CD4-positive, alpha-beta T cell treated with Interleukin-10 for 1 hour (primary cell): ENCODE data around the gene TP63.
"Not testable (repeated sequence)": the region's sequence is repeated elsewhere in the genome, so short reads cannot be mapped to it uniquely, and the experiment has no call there.

Source experiments
- DNase-seq: peaks from one replicate; pipeline ENCODE4 v3.0.0-alpha.2; 2020

TP63 gene

DNA sequence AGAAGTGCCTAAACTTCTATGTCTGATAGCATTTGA lies at the start of gene TP63:
Gene TP63 (plus strand): TSS at position 17 of the 36 bp plus-strand sequence. CDS start 127 bp downstream, outside the sequence.
- DNase-seq = no peak

DNA sequence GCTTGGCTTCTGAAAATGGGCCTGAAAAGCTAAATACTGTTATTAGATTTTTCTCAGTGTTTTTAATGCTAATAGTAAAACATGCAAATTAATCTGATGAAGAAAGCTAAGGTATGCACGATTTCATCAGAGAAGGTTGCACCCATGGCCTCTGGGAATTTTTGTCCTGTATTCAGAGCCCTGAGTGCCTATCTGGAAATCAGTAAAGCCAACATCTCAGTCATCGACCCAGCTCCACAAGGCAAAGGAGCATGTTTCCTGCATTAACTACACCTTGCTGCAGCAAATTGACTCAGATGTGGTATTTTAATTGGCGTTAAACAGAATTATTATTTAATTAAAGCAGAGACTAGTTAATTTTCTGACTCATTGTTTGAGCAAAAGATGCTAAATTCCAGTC lies 49.0 kb upstream of the TP63 start:
- no peak for DNase-seq

DNA sequence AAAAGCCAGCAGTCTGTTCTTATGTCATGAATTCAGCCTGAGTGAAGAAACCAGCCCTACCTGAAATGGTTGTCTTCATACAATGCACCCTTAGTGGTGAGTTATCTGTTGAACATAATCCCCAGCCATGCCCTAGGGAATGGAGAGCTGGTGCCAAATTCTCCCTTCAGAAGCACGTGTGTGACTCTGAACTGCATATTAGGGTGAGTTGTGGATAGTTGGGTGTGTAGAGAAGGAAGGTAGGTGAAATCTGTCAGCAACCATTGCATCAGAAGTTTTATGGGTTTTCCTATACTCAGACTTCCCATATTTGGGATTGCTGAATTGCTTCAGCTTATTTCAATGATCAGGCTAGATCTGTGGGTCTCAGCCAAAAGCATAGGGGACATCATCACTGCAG lies 46.5 kb upstream of the TP63 start:
- DNase-seq = no peak

DNA sequence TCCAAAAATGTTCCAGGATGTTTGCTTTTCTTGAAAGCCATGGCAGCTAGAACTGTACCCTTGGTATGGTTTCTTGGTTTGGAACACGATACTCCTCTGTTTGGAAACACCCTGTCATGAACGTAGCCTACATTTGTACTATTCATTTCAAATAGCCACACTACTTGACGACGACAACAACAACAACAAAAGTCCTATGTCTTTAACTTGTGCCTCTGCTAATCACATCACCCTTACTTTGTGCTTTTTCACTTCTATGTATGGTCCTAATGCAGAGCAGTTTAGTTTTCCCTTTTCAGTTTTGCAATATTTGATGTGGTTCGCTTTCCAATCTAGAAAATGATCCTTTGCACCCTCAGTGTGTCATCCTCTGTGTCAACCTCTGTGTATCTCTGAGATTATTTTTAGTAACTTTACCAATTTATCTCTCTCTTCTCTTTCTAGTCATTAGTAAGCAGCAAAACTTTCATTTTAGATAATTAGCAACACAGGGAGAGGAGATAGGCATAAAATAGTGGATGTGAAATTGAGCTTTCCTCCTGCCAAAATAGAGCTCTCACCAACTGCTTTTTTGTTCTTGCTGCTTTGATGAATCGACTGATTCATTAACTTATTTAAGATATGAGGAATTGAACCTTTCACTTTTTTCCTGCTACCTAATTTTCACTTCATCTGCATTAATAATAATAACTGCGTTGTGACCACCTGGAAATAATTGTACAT lies 44.1 kb upstream of the TP63 start:
- DNase-seq = no peak

DNA sequence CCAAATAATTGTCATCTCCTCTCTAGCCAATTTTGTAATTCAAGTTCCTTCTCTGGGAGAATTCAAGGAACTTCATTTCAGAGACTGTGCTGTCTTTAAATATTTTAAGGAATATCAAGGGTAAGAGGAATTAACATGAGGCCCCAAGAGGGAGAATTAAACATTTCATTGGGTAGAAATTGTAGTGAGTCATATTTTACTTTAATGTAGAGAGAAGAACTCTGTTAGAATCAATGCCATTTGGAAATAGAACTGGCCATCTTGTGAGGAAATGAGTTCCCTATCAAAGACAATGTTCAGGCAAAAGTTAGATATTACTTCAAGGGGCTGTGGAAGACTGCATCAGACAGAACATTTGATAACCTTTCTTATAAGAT lies 43.5 kb upstream of the TP63 start:
- no peak for DNase-seq

DNA sequence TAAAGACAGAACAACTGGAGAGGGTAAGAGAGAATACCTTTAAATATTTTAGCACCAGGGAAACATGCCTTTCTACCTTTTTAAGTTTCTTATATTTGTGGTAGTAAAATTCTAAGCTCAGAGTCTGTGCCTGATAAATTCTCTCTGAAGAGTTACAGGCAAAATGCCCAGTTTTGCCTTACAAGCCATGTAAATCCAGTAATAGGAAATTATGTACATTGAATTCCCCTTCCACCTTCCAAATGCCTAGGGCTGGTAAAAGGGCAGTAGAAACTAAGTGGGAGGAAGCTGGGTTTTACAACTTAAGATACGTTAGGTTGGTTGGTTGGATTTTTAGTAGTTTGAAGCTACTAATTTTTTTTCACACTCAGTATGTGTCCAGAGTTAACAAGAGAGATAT lies 43.1 kb upstream of the TP63 start:
- DNase-seq = no peak

DNA sequence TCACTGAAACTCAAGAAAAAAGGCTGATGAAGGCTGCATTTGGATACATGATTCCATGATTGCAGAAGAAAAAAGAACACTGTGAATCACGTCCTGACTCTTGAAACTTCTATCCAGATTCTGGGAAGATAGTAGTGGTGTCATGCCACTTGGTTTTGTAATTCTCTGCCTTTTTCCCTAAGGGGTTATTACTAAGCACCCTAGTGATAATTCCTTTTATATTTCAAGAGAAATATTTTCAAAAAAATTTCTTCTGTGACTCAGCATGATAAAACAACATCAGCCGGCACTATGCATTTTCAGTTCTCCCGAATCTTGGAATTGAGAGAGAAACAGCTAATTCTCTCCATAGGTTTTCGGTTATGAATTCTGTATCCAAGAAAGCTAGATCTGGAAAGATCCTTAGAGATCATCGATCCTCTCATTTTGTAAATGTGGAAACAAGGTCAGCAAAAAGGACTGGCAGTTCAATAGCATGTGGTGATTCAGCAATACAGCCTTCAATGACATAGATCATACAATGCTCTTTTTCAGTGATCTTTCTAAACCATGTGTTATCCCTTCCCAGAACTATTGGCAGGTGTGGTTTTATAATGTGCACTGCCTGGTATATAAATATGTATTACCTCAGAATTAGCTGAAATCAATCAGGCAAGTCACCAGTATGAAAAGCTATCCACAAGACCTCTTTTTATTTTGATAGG lies 42.6 kb upstream of the TP63 start:
- DNase-seq = no peak

DNA sequence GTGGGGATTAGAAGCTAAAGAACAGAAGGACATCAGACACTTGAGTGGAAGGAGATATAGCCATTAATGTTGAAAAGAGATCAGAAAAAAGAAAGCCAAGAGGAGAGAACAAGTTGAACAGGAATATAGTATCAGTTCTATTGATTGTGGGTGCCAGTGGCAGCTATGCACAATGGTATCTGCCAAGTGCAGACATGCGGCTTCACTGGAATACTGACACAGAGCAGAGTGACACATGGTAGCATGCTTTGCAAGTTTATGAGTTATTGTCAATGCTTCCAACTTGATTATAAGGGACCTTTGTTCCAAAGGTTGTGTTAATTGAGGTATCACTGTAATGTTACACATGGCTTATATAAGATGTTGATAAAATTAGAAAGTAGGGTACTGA lies 42.0 kb upstream of the TP63 start:
- no peak for DNase-seq

DNA sequence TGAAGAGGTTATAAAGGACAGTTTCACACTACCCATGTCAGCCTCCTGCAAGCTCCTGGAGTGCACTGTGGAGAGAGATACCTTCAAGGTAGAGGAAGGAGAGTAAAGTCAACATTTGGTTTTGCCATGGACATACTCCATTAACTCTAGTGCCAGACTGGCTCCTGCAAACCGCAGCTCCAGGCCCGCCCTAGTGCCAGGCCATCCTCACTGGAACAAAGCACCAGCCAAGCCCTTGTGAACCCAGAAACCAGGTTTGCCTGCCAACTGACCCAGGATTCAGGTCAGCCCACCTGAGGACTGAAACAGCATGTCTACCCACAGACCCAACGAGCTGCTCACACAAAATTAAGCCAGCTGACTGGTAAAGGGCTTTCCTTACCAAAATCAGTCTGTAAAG lies 41.0 kb upstream of the TP63 start:
- DNase-seq = no peak

DNA sequence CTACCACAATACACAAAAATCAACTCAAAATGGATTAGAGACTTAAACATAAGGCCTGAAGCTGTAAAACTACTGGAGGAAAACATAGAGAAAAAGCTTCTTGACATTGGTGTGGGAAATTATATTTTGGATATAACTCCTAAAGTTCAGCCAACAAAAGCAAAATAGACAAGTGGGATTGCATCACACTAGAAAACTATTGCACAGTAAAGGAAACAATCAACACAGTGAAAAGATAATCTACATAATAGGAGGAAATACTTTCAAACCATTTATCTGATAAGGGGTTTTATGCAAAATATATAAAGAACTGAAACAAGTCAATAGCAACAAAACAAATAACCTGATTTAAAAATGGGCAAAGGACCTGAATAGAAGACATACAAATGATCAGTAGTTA lies 37.6 kb upstream of the TP63 start:
- DNase-seq = no peak

DNA sequence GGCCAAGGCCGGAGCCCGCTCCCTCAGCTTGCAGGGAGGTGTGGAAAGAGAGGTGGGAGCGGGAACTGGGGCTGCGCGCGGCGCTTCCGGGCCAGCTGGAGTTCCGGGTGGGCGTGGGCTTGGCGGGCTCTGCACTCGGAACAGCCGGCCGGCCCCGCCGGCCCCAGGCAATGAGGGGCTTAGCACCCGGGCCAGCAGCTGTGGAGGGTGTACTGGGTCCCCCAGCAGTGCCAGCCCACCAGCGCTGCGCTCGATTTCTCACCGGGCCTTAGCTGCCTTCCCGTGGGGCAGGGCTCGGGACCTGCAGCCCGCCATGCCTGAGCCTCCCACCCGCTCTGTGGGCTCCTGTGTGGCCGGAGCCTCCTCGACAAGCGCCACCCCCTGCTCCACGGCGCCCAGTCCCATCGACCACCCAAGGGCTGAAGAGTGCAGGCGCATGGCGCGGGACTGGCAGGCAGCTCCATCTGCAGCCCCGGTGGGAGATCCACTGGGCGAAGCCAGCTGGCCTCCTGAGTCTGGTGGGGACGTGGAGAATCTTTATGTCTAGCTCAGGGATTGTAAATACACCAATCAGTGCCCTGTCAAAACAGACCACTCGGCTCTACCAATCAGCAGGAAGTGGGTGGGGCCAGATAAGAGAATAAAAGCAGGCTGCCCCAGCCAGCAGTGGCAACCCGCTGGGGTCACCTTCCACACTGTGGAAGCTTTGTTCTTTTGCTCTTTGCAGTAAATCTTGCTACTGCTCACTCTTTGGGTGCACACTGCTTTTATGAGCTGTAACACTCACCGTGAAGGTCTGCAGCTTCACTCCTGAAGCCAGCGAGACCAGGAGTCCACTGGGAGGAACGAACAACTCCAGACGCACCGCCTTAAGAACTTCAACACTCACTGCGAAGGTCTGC lies 34.9 kb upstream of the TP63 start:
- not testable (repeated sequence) for DNase-seq

DNA sequence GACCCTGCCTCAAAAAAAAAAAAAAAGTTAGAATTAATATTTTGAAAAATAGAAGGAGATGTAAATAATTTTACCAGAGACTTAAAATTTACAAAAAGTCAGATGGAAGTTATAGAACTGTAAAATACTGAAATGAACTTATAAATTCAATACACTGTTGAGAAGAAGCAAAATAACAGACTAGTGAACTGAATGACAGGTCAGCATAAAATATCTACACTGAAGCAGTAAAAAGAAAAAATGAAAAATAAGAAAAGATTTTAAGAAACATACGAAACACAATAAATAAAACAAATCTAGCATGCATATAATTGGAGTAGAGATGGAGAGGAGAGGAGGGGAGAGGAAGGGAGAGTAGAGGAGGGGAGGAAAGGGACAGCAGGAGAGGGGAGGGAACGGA lies 33.3 kb upstream of the TP63 start:
- DNase-seq = no peak

DNA sequence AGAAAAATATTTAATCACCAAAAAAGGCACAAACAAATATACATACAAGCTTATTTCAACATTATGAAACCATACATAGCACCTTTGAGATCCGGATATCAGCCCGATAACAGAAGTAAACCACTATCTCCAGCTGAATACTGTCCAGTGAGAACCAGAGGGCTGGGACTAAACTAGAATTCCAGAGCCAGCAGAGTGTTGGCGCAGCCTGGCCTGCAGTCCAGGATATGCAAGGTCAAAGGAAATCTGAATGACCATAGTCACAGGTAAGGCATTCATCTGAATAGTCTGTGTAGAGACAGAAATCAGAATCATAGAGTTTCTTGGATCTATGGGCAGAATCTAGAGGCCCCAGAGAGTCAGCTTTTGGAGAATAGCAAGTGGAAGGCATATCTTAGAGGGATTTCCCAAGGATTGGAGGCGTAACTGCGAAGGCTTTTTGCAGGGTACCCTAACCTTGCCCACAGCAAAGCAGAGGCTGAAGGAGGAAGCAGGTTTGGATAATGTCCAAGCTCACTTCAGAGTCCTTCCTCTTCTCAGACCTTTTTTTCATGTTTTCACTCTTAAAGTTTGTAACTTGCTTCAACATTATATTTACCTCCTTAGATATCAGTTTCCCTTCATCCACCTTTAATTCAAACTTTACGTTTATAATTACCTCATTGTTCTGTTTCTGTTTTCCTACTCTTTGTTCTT lies 32.5 kb upstream of the TP63 start:
- no peak for DNase-seq

DNA sequence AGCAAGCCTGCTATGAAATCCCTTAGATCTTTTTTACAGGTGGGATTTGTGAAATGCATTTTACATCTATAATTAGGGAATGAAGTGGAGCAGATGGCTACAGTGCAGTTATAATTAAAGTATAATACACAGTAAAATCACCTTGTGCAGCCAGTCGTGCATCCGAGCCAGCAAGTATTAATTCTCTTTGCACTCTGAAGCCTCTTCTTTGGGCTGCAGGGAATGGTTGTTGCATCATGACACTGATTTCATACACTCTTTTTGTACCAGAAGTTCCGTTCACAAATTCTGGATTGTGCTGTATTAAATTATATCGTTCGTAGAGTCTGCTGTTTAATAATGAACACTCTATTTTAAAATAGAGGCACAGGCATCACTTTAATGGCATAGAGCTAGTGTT lies 28.7 kb upstream of the TP63 start:
- DNase-seq = no peak

DNA sequence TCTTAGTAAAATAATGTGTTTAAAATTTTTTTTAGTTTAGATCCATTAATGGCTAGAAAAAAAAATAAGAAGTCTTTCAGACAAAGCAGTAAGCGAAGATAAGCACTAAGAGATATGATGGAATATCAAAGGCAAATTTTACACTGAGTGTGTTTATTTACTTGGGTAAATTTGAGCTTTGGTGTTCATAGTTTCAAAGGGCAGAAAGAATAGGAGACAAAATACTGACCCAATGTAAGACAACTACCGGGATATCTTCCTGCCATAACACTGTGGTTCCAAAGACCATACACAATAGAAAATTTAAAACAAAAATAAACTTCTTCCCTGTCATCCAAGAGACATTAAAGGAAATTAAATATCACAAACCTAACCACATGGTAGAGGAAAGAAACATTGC lies 25.5 kb upstream of the TP63 start:
- DNase-seq = no peak

DNA sequence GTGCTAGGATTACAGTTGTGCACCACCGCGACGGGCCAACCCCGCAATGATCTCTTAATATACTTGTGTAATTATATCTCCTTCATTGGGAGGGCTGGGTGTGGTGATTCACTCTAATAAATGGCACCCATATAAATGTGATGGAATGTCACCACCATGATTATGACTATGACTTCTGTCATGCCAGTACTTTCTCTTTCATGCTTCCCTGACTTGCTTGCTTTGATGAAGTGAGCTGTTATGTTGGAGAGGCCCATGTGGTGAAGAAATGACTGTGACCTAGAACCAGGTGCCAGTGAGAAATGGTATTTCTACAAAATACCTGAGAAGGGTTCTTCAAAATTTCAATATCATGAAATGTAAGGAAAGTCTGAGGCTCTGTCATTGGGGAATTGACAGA lies 24.4 kb upstream of the TP63 start:
- DNase-seq = no peak

DNA sequence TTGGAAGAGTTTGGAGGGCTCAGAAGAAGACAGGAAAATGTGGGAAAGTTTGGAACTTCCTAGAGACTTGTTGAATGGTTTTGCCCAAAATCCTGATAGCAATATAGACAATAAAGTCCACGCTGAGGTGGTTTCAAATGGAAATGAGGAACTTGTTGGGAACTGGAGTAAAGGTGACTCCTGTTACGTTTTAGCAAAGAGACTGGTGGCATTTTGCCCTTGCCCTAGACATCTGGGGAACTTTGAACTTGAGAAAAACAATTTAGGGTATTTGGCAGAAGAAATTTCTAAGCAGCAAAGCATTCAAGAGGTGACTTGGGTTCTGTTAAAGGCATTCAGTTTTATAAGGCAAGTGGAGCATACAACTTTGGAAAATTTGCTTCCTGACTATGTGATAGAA lies 18.5 kb upstream of the TP63 start:
- not testable (repeated sequence) for DNase-seq

DNA sequence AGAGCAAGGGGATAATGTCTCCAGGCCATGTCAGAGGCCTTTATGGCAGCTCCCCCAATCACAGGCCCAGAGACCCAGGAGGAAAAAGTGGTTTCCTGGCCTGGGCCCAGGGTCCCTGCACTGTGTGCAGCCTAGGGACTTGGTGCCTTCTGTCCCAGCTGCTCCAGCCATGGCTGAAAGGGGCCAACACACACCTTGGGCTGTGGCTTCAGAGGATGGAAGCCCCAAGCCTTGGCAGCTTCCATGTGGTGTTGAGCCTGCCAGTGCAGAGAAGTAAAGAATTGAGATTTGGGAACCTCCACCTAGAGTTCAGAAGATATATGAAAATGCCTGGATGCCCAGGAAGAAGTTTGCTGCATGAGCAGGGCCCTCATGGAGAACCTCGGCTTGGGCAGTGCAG lies 18.1 kb upstream of the TP63 start:
- DNase-seq = no peak

DNA sequence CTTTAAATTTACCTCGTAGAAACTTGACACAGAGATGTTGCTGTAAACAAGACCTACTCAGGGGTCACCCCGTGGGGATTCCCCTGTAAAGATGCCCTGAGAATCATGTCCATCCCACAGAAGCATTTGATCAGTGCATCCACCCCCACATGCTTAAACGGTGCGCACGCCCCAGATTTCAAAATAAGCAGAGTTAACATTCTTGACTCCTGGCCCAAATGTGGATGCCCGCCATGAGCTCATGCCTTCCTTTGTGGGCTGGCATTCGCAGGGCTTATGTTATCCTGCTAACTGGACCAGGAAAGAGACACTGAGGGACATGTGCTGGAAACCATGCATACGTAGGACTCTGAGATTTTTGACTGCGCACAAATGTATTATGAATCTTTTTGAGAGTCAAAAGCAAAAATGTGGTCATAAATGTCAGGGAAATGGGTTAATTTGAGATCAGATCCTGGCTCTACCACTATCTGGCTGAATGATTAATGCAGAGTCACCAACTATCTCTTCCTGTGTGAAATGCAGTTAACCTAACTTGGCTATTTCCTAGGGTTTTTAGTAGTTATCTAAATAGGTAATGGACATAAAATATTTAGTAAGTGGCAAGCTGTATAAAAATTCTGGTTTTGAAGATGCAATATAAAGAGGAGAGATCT lies 9.1 kb upstream of the TP63 start:
- no peak for DNase-seq

DNA sequence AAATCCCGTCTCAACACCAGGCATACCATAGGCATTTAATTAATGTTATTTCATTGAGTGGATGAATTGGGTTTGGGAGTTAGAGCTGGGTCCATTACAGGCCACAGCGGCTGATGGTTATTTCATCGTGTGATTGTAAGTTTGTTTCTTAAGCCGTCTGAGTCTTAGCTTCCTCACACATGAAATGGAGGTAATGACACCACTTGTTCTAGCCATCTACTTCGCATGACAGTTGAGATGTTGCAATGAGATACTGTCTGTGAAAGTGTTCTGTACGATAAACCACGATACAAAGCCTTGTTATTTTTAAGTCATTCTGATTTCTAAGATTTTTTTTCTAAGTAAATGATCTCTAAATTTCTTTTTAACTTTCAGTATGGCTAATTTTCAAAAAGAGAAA lies 8.6 kb upstream of the TP63 start:
- no peak for DNase-seq

DNA sequence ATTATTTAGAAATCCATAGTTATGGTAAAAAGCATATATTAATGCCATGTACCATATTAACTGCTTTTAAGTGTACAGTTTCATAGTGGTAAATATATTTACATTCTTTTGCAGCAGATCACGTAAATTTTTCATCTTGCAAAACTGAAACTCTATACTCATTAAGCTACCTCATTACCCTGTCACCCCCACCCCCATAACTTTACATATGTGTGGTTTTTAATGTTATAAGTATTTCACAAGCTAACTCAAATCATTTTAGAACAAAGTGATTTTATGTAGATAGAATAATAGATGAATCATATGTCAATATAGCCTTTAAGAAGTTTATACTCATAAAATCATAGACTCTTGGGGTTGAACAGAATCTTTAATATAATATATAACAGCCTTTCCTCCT lies 7.1 kb upstream of the TP63 start:
- no peak for DNase-seq

DNA sequence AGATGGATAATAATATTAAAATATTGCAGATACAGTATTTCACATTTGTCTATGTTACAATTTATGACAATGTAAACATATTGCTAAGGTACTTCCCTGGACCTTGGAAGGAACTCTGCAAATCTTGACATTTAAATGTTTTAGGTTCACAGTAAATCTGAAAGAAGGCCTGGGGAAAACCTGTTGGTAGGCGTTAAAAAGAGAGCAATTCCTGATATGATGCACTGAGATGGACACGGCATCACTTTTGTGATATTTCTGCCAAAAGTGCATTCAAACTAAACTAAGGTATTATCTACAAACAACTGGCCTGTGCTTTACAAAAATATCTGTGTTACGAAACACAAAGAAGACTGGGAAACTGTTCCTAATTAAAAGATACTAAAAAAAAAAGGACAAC lies 6.1 kb upstream of the TP63 start:
- DNase-seq = no peak

DNA sequence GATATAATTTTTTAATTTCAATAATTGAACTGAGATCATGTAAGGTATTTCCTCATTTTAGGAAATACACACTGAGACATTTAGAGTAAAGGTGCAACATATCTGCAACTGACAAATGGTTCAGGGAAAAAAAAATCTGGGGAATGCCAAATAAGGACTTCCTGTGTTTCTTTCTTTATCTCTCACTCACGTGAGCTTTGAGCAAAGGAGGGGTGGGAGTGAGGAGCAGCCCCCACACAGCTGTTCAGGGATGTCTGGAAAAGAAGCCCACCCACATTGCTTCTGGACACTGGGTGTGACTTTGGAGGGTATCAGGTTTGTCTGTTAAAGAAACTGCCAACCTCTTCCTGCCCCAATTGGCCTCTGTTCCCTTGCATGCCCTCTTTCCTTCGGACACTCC lies 5.6 kb upstream of the TP63 start:
- DNase-seq = no peak

DNA sequence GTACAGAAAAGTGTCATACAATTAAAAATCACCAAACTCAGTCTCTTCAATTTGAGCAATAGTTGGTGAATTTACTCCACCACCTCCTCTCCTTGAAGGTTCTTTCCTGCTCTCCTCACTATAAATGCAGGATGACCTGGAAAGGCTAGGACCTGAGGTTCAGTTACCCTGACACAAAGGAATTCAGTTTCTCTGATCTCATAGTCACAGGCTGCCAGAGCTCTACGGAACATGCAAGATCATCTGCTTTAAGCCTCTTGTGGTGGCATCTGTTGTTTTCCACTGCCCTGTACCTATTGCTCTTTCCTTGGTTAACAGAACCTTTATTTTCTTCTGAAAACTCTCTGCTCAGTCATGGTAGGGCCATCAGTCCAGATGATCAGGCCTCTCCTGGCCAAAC lies 4.9 kb upstream of the TP63 start:
- no peak for DNase-seq
